DOHH2 (cell line): ENCODE data around the gene NXT1.

ENCODE experiments used
- EZH2phosphoT487 ChIP-seq: fragments of 200-600 bp; sonication (generic); IDR thresholded peaks from 2 replicates; pipeline ENCODE4 v1.6.1; 2017; ENCODE audit warnings: borderline replicate concordance, mild to moderate bottlenecking, antibody characterized with exemption, low read length, moderate library complexity, mixed read lengths
- TF ChIP-seq, protein P1 (sequence below): fragments of 200-600 bp; sonication (generic); IDR thresholded peaks from one replicate; pipeline ENCODE4 v1.5.1; 2014; ENCODE audit warnings: antibody characterized with exemption, mild to moderate bottlenecking, low read depth, low read length; ENCODE audit not compliant: poor library complexity, severe bottlenecking

DNA sequence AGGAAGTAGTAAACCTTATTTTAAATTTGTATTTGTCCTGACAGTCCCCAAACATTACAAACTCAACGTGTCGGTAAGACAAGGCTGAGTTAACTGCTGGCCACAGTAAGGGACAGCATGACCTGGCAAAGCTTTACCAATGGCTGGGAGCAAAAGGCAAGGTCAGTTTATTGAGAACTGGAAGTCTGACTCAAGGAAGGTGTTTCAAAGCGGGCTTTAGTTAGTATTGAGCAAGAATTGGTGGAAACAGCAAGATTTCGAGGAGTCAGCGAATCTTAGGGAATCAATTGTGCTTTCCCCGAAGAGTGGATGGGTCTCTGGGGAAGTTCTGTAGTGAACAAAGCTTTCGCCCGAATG lies 10.5 kb downstream of the NXT1 start:
- TF ChIP-seq, protein P1, sequence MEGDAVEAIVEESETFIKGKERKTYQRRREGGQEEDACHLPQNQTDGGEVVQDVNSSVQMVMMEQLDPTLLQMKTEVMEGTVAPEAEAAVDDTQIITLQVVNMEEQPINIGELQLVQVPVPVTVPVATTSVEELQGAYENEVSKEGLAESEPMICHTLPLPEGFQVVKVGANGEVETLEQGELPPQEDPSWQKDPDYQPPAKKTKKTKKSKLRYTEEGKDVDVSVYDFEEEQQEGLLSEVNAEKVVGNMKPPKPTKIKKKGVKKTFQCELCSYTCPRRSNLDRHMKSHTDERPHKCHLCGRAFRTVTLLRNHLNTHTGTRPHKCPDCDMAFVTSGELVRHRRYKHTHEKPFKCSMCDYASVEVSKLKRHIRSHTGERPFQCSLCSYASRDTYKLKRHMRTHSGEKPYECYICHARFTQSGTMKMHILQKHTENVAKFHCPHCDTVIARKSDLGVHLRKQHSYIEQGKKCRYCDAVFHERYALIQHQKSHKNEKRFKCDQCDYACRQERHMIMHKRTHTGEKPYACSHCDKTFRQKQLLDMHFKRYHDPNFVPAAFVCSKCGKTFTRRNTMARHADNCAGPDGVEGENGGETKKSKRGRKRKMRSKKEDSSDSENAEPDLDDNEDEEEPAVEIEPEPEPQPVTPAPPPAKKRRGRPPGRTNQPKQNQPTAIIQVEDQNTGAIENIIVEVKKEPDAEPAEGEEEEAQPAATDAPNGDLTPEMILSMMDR = no peak
- no peak for TF ChIP-seq EZH2phosphoT487
